CD4-positive, CD25-positive, alpha-beta regulatory T cell (primary cell): ENCODE measurements around the gene CD47. TPM values are rescaled to one million over a fixed set of nuclear protein-coding genes. Genes with fewer than 3 reads are reported as not detected.

Experiments
- ATAC-seq, 2 donors: fragments of 150-1000 bp; cut with Tn5 transposase; one replicate each; pipeline ENCODE4 v1.10.0; 2021; ENCODE audit warnings: low read depth in 2 of 2, moderate number of reproducible peaks in 2 of 2, moderate library complexity in 1 of 2
- DNase-seq, 3 donors: peaks; one replicate each; pipeline versions ENCODE4 v3.0.0 to v3.0.0-alpha.2; 2012 to 2022; ENCODE audit warnings: mixed read lengths in 1 of 3
- H3K27ac ChIP-seq: one replicate; pipeline ENCODE4 v1.7.0; 2013; ENCODE audit warnings: mild to moderate bottlenecking, low read length; ENCODE audit not compliant: insufficient read depth, poor library complexity, severe bottlenecking
- H3K27me3 ChIP-seq: one replicate; pipeline ENCODE4 v1.7.0; 2013; ENCODE audit warnings: low read length; ENCODE audit not compliant: control insufficient read depth, insufficient read depth
- H3K36me3 ChIP-seq: one replicate; pipeline ENCODE4 v1.7.0; 2013; ENCODE audit warnings: mild to moderate bottlenecking, low read length, moderate library complexity; ENCODE audit not compliant: control insufficient read depth, insufficient read depth
- H3K4me1 ChIP-seq: 2 replicates; pipeline ENCODE4 v1.7.0; 2013; ENCODE audit warnings: mild to moderate bottlenecking, low read length; ENCODE audit not compliant: insufficient read depth, control insufficient read depth, poor library complexity, severe bottlenecking
- H3K4me3 ChIP-seq: one replicate; pipeline ENCODE4 v1.7.0; 2013; ENCODE audit warnings: low read depth, mild to moderate bottlenecking, low read length, moderate library complexity
- H3K9me3 ChIP-seq, 2 experiments: 1 replicate in 1 of 2; 2 replicates in 1 of 2; pipeline ENCODE4 v1.7.0; 2013; ENCODE audit warnings: low read length in 2 of 2, mild to moderate bottlenecking in 1 of 2, moderate library complexity in 1 of 2; ENCODE audit not compliant: control insufficient read depth in 2 of 2
- H3K27ac Mint-ChIP-seq, 3 donors: one replicate each; pipeline ENCODE4 v1.8.0; 2020 to 2022; ENCODE audit warnings: mild to moderate bottlenecking in 3 of 3, mixed read lengths in 3 of 3, moderate library complexity in 2 of 3
- H3K27me3 Mint-ChIP-seq: one replicate; pipeline ENCODE4 v1.8.0; 2022; ENCODE audit warnings: mild to moderate bottlenecking, mixed read lengths
- H3K36me3 Mint-ChIP-seq: one replicate; pipeline ENCODE4 v1.8.0; 2020; ENCODE audit warnings: mixed read lengths
- H3K4me1 Mint-ChIP-seq, 4 donors: one replicate each; pipeline ENCODE4 v1.8.0; 2020 to 2022; ENCODE audit warnings: mixed read lengths in 4 of 4, mild to moderate bottlenecking in 1 of 4
- H3K4me3 Mint-ChIP-seq, 4 donors: one replicate each; pipeline ENCODE4 v1.8.0; 2020 to 2022; ENCODE audit warnings: mild to moderate bottlenecking in 4 of 4, mixed read lengths in 4 of 4, moderate library complexity in 3 of 4
- H3K9me3 Mint-ChIP-seq, 7 donors: one replicate each; pipeline ENCODE4 v1.8.0; 2020 to 2022; ENCODE audit warnings: mixed read lengths in 7 of 7, mild to moderate bottlenecking in 3 of 7, moderate library complexity in 2 of 7
- polyA plus RNA-seq, 4 donors: library from polyadenylated mRNA; unstranded; fragments of 300-500 nt; fragmentation: Illumina TruSeq; gene quantifications; one replicate each; pipeline ENCODE4 v1.2.3, GENCODE V29; 2021
- total RNA-seq: library from RNA; stranded (reverse); gene quantifications from one replicate; pipeline ENCODE4 v1.2.3, GENCODE V29; 2022

CD47 gene
- total and polyA plus RNA-seq, 5 donors from 2014 or later, result 209 to 424 (median 329) TPM

GRCh38 chr3:108028896-108029295 is 61.9 kb downstream of the CD47 start:
- peaks cover 0 to 6% (median under 1%) of the 10 kb centered on the region in 4 donors for H3K4me1 Mint-ChIP-seq
- H3K36me3 Mint-ChIP-seq, result peaks cover 47% of the 10 kb centered on the region
- H3K4me3 Mint-ChIP-seq, result no peak overlapping the region
- H3K9me3 Mint-ChIP-seq, result peaks cover 0 to 6% (median 1%) of the 10 kb centered on the region in 7 donors
- DNase-seq (no peak), ATAC-seq (no peak)
- H3K9me3 ChIP-seq, result no peaks in the 10 kb centered on the region
- no peaks in the 10 kb centered on the region for H3K27me3 Mint-ChIP-seq
- H3K4me1 ChIP-seq, result no peaks in the 10 kb centered on the region
- no peak overlapping the region for H3K4me3 ChIP-seq
- H3K27ac Mint-ChIP-seq, result no peak overlapping the region
- H3K36me3 ChIP-seq, result peaks cover 23% of the 10 kb centered on the region
- no peaks in the 10 kb centered on the region for H3K27me3 ChIP-seq
- no peak overlapping the region for H3K27ac ChIP-seq

- Mint-ChIP-seq H3K36me3 (peaks cover 41% of the 10 kb centered on the region), H3K4me1 (peaks cover 0 to 15% (median 4%) of the 10 kb centered on the region in 4 donors)
These were observed 65.7 kb downstream of the CD47 start for GRCh38 chr3:108025177-108025576.

GRCh38 chr3:108024146-108024850 is 66.5 kb downstream of the CD47 start:
- Histone ChIP-seq H3K4me3 (no peak overlapping the region), H3K4me1 (no peaks in the 10 kb centered on the region), H3K27me3 (no peaks in the 10 kb centered on the region), H3K27ac (no peak overlapping the region), H3K36me3 (no peaks in the 10 kb centered on the region), H3K9me3 (no peaks in the 10 kb centered on the region)
- no peak for DNase-seq
- Mint-ChIP-seq H3K27ac (no peak overlapping the region), H3K4me3 (no peak overlapping the region), H3K27me3 (no peaks in the 10 kb centered on the region), H3K9me3 (peaks cover 0 to 7% (median 3%) of the 10 kb centered on the region in 7 donors), H3K4me1 (peaks cover 0 to 18% (median 6%) of the 10 kb centered on the region in 4 donors), H3K36me3 (peaks cover 36% of the 10 kb centered on the region)
- ATAC-seq, result no peak

More at GRCh38 chr3:108025177-108025576, 65.7 kb downstream of the CD47 start:
- no peaks in the 10 kb centered on the region for H3K9me3 ChIP-seq
- H3K27ac ChIP-seq, result no peak overlapping the region
- H3K4me3 Mint-ChIP-seq, result no peak overlapping the region
- H3K36me3 ChIP-seq, result no peaks in the 10 kb centered on the region
- H3K4me3 ChIP-seq, result no peak overlapping the region
- peaks cover 0 to 7% (median 2%) of the 10 kb centered on the region in 7 donors for H3K9me3 Mint-ChIP-seq
- no peaks in the 10 kb centered on the region for H3K4me1 ChIP-seq
- ATAC-seq (no peak), DNase-seq (no peak)
- H3K27ac Mint-ChIP-seq, result no peak overlapping the region
- no peaks in the 10 kb centered on the region for H3K27me3 Mint-ChIP-seq
- H3K27me3 ChIP-seq, result no peaks in the 10 kb centered on the region

- no peak overlapping the region for H3K4me3 Mint-ChIP-seq
- no peak overlapping the region for H3K27ac ChIP-seq
- DNase-seq (no peak), ATAC-seq (no peak)
- no peaks in the 10 kb centered on the region for H3K36me3 ChIP-seq
- H3K4me1 Mint-ChIP-seq, result peaks cover 0 to 14% (median 6%) of the 10 kb centered on the region in 4 donors
- H3K9me3 ChIP-seq, result no peaks in the 10 kb centered on the region
- no peaks in the 10 kb centered on the region for H3K4me1 ChIP-seq
- H3K27me3 ChIP-seq, result no peaks in the 10 kb centered on the region
- H3K27me3 Mint-ChIP-seq, result peaks cover 7% of the 10 kb centered on the region
- no peak overlapping the region for H3K4me3 ChIP-seq
- H3K36me3 Mint-ChIP-seq, result peaks cover 20% of the 10 kb centered on the region
- peaks cover 0 to 7% (median 3%) of the 10 kb centered on the region in 7 donors for H3K9me3 Mint-ChIP-seq
- H3K27ac Mint-ChIP-seq, result no peak overlapping the region
These were observed 68.3 kb downstream of the CD47 start for GRCh38 chr3:108022256-108023150.

- Histone ChIP-seq H3K9me3 (no peaks in the 10 kb centered on the region), H3K27ac (no peak overlapping the region), H3K27me3 (peaks cover 4% of the 10 kb centered on the region), H3K4me1 (no peaks in the 10 kb centered on the region), H3K4me3 (no peak overlapping the region), H3K36me3 (no peaks in the 10 kb centered on the region)
- ATAC-seq (no peak), DNase-seq (no peak)
- peaks cover 16% of the 10 kb centered on the region for H3K36me3 Mint-ChIP-seq
- H3K4me1 Mint-ChIP-seq, result peaks cover 0 to 14% (median 8%) of the 10 kb centered on the region in 4 donors
- peaks cover 11% of the 10 kb centered on the region for H3K27me3 Mint-ChIP-seq
- no peak overlapping the region for H3K27ac Mint-ChIP-seq
- H3K9me3 Mint-ChIP-seq, result peaks cover 0 to 7% (median 0%) of the 10 kb centered on the region in 7 donors
- H3K4me3 Mint-ChIP-seq, result no peak overlapping the region
These were observed 69.3 kb downstream of the CD47 start for GRCh38 chr3:108021533-108021932.

GRCh38 chr3:108021131-108021530 is 69.7 kb downstream of the CD47 start:
- DNase-seq, result no peak
- ATAC-seq, result no peak
- no peak overlapping the region for H3K4me3 Mint-ChIP-seq
- peaks cover 20% of the 10 kb centered on the region for H3K36me3 Mint-ChIP-seq
- H3K27me3 ChIP-seq, result peaks cover 6% of the 10 kb centered on the region
- peaks cover 14% of the 10 kb centered on the region for H3K27me3 Mint-ChIP-seq
- no peak overlapping the region for H3K4me3 ChIP-seq
- H3K9me3 Mint-ChIP-seq, result peaks cover 0 to 7% (median 0%) of the 10 kb centered on the region in 7 donors
- no peaks in the 10 kb centered on the region for H3K36me3 ChIP-seq
- peaks cover 0 to 14% (median 9%) of the 10 kb centered on the region in 4 donors for H3K4me1 Mint-ChIP-seq
- H3K27ac ChIP-seq, result no peak overlapping the region
- H3K4me1 ChIP-seq, result no peaks in the 10 kb centered on the region
- H3K9me3 ChIP-seq, result no peaks in the 10 kb centered on the region
- H3K27ac Mint-ChIP-seq, result peak overlapping the region in 1 of 3 donors; percentile 33

- Mint-ChIP-seq H3K9me3 (peaks cover 0 to 5% (median 0%) of the 10 kb centered on the region in 7 donors), H3K27me3 (peaks cover 14% of the 10 kb centered on the region), H3K36me3 (peaks cover 15% of the 10 kb centered on the region), H3K4me3 (no peak overlapping the region), H3K4me1 (peaks cover 0 to 14% (median 8%) of the 10 kb centered on the region in 4 donors), H3K27ac (no peak overlapping the region)
- Histone ChIP-seq H3K4me1 (no peaks in the 10 kb centered on the region), H3K27ac (no peak overlapping the region), H3K36me3 (no peaks in the 10 kb centered on the region), H3K27me3 (peaks cover 6% of the 10 kb centered on the region), H3K4me3 (no peak overlapping the region), H3K9me3 (no peaks in the 10 kb centered on the region)
- no peak for DNase-seq
- no peak for ATAC-seq
These were observed 72.3 kb downstream of the CD47 start for GRCh38 chr3:108018552-108018951.
